ENCODE measurements around the gene NOVA2.

The NOVA2 gene

GRCh38 chr19:45939792-45940514 is 33.7 kb downstream of the NOVA2 start:
- H3K27me3 ChIP-seq (ENCODE audit: control insufficient read depth, insufficient read depth, low read length) = no peaks in the 10 kb centered on the region; the same call in 1 of the 2 replicates
- H3K9me3 ChIP-seq (ENCODE audit: control insufficient read depth, insufficient read depth, low read length) = no peaks in the 10 kb centered on the region
- no peaks in the 10 kb centered on the region for H3K4me1 ChIP-seq (ENCODE audit: control insufficient read depth, insufficient read depth, low read length)

GRCh38 chr19:45938733-45939319 is 34.8 kb downstream of the NOVA2 start:
- no peaks in the 10 kb centered on the region for H3K4me1 ChIP-seq (ENCODE audit: control insufficient read depth, insufficient read depth, low read length)
- no peaks in the 10 kb centered on the region; the same call in 1 of the 2 replicates for H3K27me3 ChIP-seq (ENCODE audit: control insufficient read depth, insufficient read depth, low read length)
- no peaks in the 10 kb centered on the region for H3K9me3 ChIP-seq (ENCODE audit: control insufficient read depth, insufficient read depth, low read length)
- peaks cover 9% of the 10 kb centered on the region; the same call in 1 of the 2 replicates for H3K36me3 ChIP-seq (ENCODE audit: control insufficient read depth, insufficient read depth, low read length)
- no peak overlapping the region for H3K27ac ChIP-seq (ENCODE audit: low read depth, low read length)
- H3K4me3 ChIP-seq (ENCODE audit: low read depth, low read length) = no peak overlapping the region
- H3K9ac ChIP-seq (ENCODE audit: low read depth, low read length) = no peak overlapping the region

More at GRCh38 chr19:45939792-45940514, 33.7 kb downstream of the NOVA2 start:
- peaks cover 9% of the 10 kb centered on the region; the same call in 1 of the 2 replicates for H3K36me3 ChIP-seq (ENCODE audit: control insufficient read depth, insufficient read depth, low read length)
- H3K4me3 ChIP-seq (ENCODE audit: low read depth, low read length) = no peak overlapping the region
- no peak overlapping the region for H3K27ac ChIP-seq (ENCODE audit: low read depth, low read length)
- no peak overlapping the region for H3K9ac ChIP-seq (ENCODE audit: low read depth, low read length)

- H3K4me3 ChIP-seq (ENCODE audit: low read depth, low read length) = no peak overlapping the region
- peaks cover 3% of the 10 kb centered on the region; the same call in 1 of the 2 replicates for H3K27me3 ChIP-seq (ENCODE audit: control insufficient read depth, insufficient read depth, low read length)
- no peak overlapping the region for H3K27ac ChIP-seq (ENCODE audit: low read depth, low read length)
- no peaks in the 10 kb centered on the region for H3K9me3 ChIP-seq (ENCODE audit: control insufficient read depth, insufficient read depth, low read length)
- no peak overlapping the region for H3K9ac ChIP-seq (ENCODE audit: low read depth, low read length)
- no peaks in the 10 kb centered on the region for H3K4me1 ChIP-seq (ENCODE audit: control insufficient read depth, insufficient read depth, low read length)
- no peaks in the 10 kb centered on the region for H3K36me3 ChIP-seq (ENCODE audit: control insufficient read depth, insufficient read depth, low read length)
These were observed 38.4 kb downstream of the NOVA2 start for GRCh38 chr19:45935267-45935666.

GRCh38 chr19:45934551-45935230 is 39.0 kb downstream of the NOVA2 start:
- H3K27me3 ChIP-seq (ENCODE audit: control insufficient read depth, insufficient read depth, low read length) = peaks cover 3% of the 10 kb centered on the region; the same call in 1 of the 2 replicates

GRCh38 chr19:45933759-45934158 is 39.9 kb downstream of the NOVA2 start:
- peaks cover 10% of the 10 kb centered on the region; the same call in 1 of the 2 replicates for H3K27me3 ChIP-seq (ENCODE audit: control insufficient read depth, insufficient read depth, low read length)
- no peak overlapping the region for H3K27ac ChIP-seq (ENCODE audit: low read depth, low read length)
- H3K9me3 ChIP-seq (ENCODE audit: control insufficient read depth, insufficient read depth, low read length) = no peaks in the 10 kb centered on the region

More at GRCh38 chr19:45934551-45935230, 39.0 kb downstream of the NOVA2 start:
- H3K36me3 ChIP-seq (ENCODE audit: control insufficient read depth, insufficient read depth, low read length) = no peaks in the 10 kb centered on the region
- no peak overlapping the region for H3K27ac ChIP-seq (ENCODE audit: low read depth, low read length)
- H3K4me3 ChIP-seq (ENCODE audit: low read depth, low read length) = no peak overlapping the region
- H3K9me3 ChIP-seq (ENCODE audit: control insufficient read depth, insufficient read depth, low read length) = no peaks in the 10 kb centered on the region
- no peak overlapping the region for H3K9ac ChIP-seq (ENCODE audit: low read depth, low read length)
- H3K4me1 ChIP-seq (ENCODE audit: control insufficient read depth, insufficient read depth, low read length) = no peaks in the 10 kb centered on the region

GRCh38 chr19:45931055-45931454 is 42.6 kb downstream of the NOVA2 start:
- Histone ChIP-seq H3K4me3 (ENCODE audit: low read depth, low read length) (no peak overlapping the region), H3K36me3 (ENCODE audit: control insufficient read depth, insufficient read depth, low read length) (no peaks in the 10 kb centered on the region), H3K4me1 (ENCODE audit: control insufficient read depth, insufficient read depth, low read length) (0 out of 2 replicates have a peak, but pooled peaks cover 4% of the 10 kb centered on the region), H3K27ac (ENCODE audit: low read depth, low read length) (no peak overlapping the region), H3K27me3 (ENCODE audit: control insufficient read depth, insufficient read depth, low read length) (peaks cover 19% of the 10 kb centered on the region), H3K9ac (ENCODE audit: low read depth, low read length) (no peak overlapping the region), H3K9me3 (ENCODE audit: control insufficient read depth, insufficient read depth, low read length) (no peaks in the 10 kb centered on the region)

More at GRCh38 chr19:45933759-45934158, 39.9 kb downstream of the NOVA2 start:
- Histone ChIP-seq H3K36me3 (ENCODE audit: control insufficient read depth, insufficient read depth, low read length) (no peaks in the 10 kb centered on the region), H3K9ac (ENCODE audit: low read depth, low read length) (no peak overlapping the region), H3K4me1 (ENCODE audit: control insufficient read depth, insufficient read depth, low read length) (no peaks in the 10 kb centered on the region), H3K4me3 (ENCODE audit: low read depth, low read length) (no peak overlapping the region)

- Histone ChIP-seq H3K27ac (ENCODE audit: low read depth, low read length) (no peak overlapping the region), H3K36me3 (ENCODE audit: control insufficient read depth, insufficient read depth, low read length) (no peaks in the 10 kb centered on the region), H3K9me3 (ENCODE audit: control insufficient read depth, insufficient read depth, low read length) (no peaks in the 10 kb centered on the region), H3K4me3 (ENCODE audit: low read depth, low read length) (no peak overlapping the region), H3K27me3 (ENCODE audit: control insufficient read depth, insufficient read depth, low read length) (peaks cover 19% of the 10 kb centered on the region), H3K9ac (ENCODE audit: low read depth, low read length) (no peak overlapping the region), H3K4me1 (ENCODE audit: control insufficient read depth, insufficient read depth, low read length) (0 out of 2 replicates have a peak, but pooled peaks cover 4% of the 10 kb centered on the region)
These were observed 44.4 kb downstream of the NOVA2 start for GRCh38 chr19:45929247-45929646.

- H3K27ac ChIP-seq (ENCODE audit: low read depth, low read length) = peak overlapping the region; percentile 35
- H3K4me1 ChIP-seq (ENCODE audit: control insufficient read depth, insufficient read depth, low read length) = 0 out of 2 replicates have a peak, but pooled peaks cover 4% of the 10 kb centered on the region
- H3K36me3 ChIP-seq (ENCODE audit: control insufficient read depth, insufficient read depth, low read length) = no peaks in the 10 kb centered on the region
- H3K4me3 ChIP-seq (ENCODE audit: low read depth, low read length) = peak overlapping the region; percentile 56
- H3K9ac ChIP-seq (ENCODE audit: low read depth, low read length) = peak overlapping the region; percentile 43
- no peaks in the 10 kb centered on the region for H3K9me3 ChIP-seq (ENCODE audit: control insufficient read depth, insufficient read depth, low read length)
- H3K27me3 ChIP-seq (ENCODE audit: control insufficient read depth, insufficient read depth, low read length) = peaks cover 19% of the 10 kb centered on the region
These were observed 46.0 kb downstream of the NOVA2 start for GRCh38 chr19:45927565-45928261.

GRCh38 chr19:45924891-45925447 is 48.7 kb downstream of the NOVA2 start:
- Histone ChIP-seq H3K9ac (ENCODE audit: low read depth, low read length) (no peak overlapping the region), H3K27ac (ENCODE audit: low read depth, low read length) (no peak overlapping the region), H3K27me3 (ENCODE audit: control insufficient read depth, insufficient read depth, low read length) (peaks cover 16% of the 10 kb centered on the region), H3K36me3 (ENCODE audit: control insufficient read depth, insufficient read depth, low read length) (no peaks in the 10 kb centered on the region), H3K4me3 (ENCODE audit: low read depth, low read length) (no peak overlapping the region), H3K4me1 (ENCODE audit: control insufficient read depth, insufficient read depth, low read length) (0 out of 2 replicates have a peak, but pooled peaks cover 4% of the 10 kb centered on the region), H3K9me3 (ENCODE audit: control insufficient read depth, insufficient read depth, low read length) (no peaks in the 10 kb centered on the region)

- no peaks in the 10 kb centered on the region for H3K27me3 ChIP-seq (ENCODE audit: control insufficient read depth, insufficient read depth, low read length)
These were observed 51.4 kb downstream of the NOVA2 start for GRCh38 chr19:45922281-45922680.

More at GRCh38 chr19:45922281-45922680, 51.4 kb downstream of the NOVA2 start:
- Histone ChIP-seq H3K4me1 (ENCODE audit: control insufficient read depth, insufficient read depth, low read length) (no peaks in the 10 kb centered on the region), H3K27ac (ENCODE audit: low read depth, low read length) (no peak overlapping the region), H3K9ac (ENCODE audit: low read depth, low read length) (no peak overlapping the region), H3K4me3 (ENCODE audit: low read depth, low read length) (no peak overlapping the region), H3K9me3 (ENCODE audit: control insufficient read depth, insufficient read depth, low read length) (no peaks in the 10 kb centered on the region), H3K36me3 (ENCODE audit: control insufficient read depth, insufficient read depth, low read length) (no peaks in the 10 kb centered on the region)
